SU-DHL-6 (cell line): ENCODE measurements around the gene ERRFI1.

Source experiments
- H2AFZ ChIP-seq: fragments of 200-600 bp; sonication (generic); 2 replicates; pipeline ENCODE4 v1.6.1; 2014; ENCODE audit warnings: low read depth, mild to moderate bottlenecking, moderate library complexity, mixed read lengths, antibody characterized with exemption, low read length; ENCODE audit not compliant: severe bottlenecking
- H3F3A ChIP-seq: fragments of 200-600 bp; shearing (Covaris generic); 2 replicates; pipeline ENCODE4 v1.6.0; 2016; ENCODE audit warnings: antibody characterized with exemption, mild to moderate bottlenecking; ENCODE audit not compliant: insufficient read depth
- H3K27ac ChIP-seq: fragments of 200-600 bp; sonication (generic); 2 replicates; pipeline ENCODE4 v1.5.1; 2016; ENCODE audit warnings: low read depth, mild to moderate bottlenecking, low read length, moderate library complexity, mixed read lengths
- H3K27me3 ChIP-seq: fragments of 200-600 bp; sonication (generic), shearing (Covaris generic); 2 replicates; pipeline ENCODE4 v1.6.0; 2014; ENCODE audit warnings: mild to moderate bottlenecking, low read length
- H3K36me3 ChIP-seq: fragments of 200-600 bp; sonication (generic); 2 replicates; pipeline ENCODE4 v1.6.1; 2014; ENCODE audit warnings: mild to moderate bottlenecking, low read length, mixed read lengths
- H3K4me2 ChIP-seq: fragments of 300-600, 200-600 bp; shearing (Covaris generic), sonication (generic); 2 replicates; pipeline ENCODE4 v1.6.0; 2014; ENCODE audit warnings: low read length, low read depth, mild to moderate bottlenecking; ENCODE audit not compliant: poor library complexity, severe bottlenecking
- H3K4me3 ChIP-seq: fragments of 200-600 bp; sonication (generic); 2 replicates; pipeline ENCODE4 v1.5.1; 2014; ENCODE audit warnings: antibody characterized with exemption, low read length, mild to moderate bottlenecking, mixed read lengths; ENCODE audit not compliant: insufficient read depth, poor library complexity, severe bottlenecking
- H3K79me2 ChIP-seq: fragments of 200-600 bp; sonication (generic); 2 replicates; pipeline ENCODE4 v1.6.1; 2014; ENCODE audit warnings: mild to moderate bottlenecking, low read length, moderate library complexity; ENCODE audit not compliant: insufficient read depth
- H3K9ac ChIP-seq: fragments of 200-600 bp; sonication (generic); 2 replicates; pipeline ENCODE4 v1.7.0; 2014; ENCODE audit warnings: mild to moderate bottlenecking, low read length
- H3K9me2 ChIP-seq: fragments of 200-600 bp; sonication (generic); replicated peaks from 2 replicates; pipeline ENCODE4 v1.6.1; 2014; ENCODE audit warnings: low read length; ENCODE audit not compliant: insufficient read depth
- H3K9me3 ChIP-seq: fragments of 200-600 bp; sonication (generic); 2 replicates; pipeline ENCODE4 v1.6.1; 2014; ENCODE audit warnings: low read length, mixed read lengths; ENCODE audit not compliant: insufficient read depth
- H4K20me1 ChIP-seq: fragments of 200-600 bp; sonication (generic); 2 replicates; pipeline ENCODE4 v1.6.1; 2014; ENCODE audit warnings: low read depth, mild to moderate bottlenecking, antibody characterized with exemption, low read length, moderate library complexity, mixed read lengths
- CTCF ChIP-seq: fragments of 200-600 bp; sonication (generic); IDR thresholded peaks from one replicate; pipeline ENCODE4 v1.5.1; 2017; ENCODE audit warnings: antibody characterized with exemption, mild to moderate bottlenecking, low read length, moderate library complexity; ENCODE audit not compliant: insufficient read depth, poor library complexity, severe bottlenecking
- EZH2phosphoT487 ChIP-seq: fragments of 200-600 bp; sonication (generic), shearing (Covaris generic); conservative IDR thresholded peaks from 2 replicates; pipeline ENCODE4 v1.6.1; 2018; ENCODE audit warnings: mild to moderate bottlenecking, antibody characterized with exemption, low read length, moderate library complexity, mixed read lengths

The ERRFI1 gene

GRCh38 chr1:7980984-7981383, 45.1 kb downstream of the ERRFI1 start:
- no peak overlapping the region for H2AFZ ChIP-seq
- no peak overlapping the region for H3K9ac ChIP-seq
- no peak overlapping the region for H3K27ac ChIP-seq
- peaks cover 4% of the 10 kb centered on the region; the same call in 1 of the 2 replicates for H3K79me2 ChIP-seq
- 0 out of 2 replicates have a peak, but pooled peaks cover 9% of the 10 kb centered on the region for H3F3A ChIP-seq
- H3K4me2 ChIP-seq: no peak overlapping the region
- no peaks in the 10 kb centered on the region for H3K27me3 ChIP-seq
- no peaks in the 10 kb centered on the region for H3K9me3 ChIP-seq
- no peaks in the 10 kb centered on the region for H4K20me1 ChIP-seq
- peaks cover 11% of the 10 kb centered on the region for H3K36me3 ChIP-seq
- no peak for TF ChIP-seq CTCF
- no peak for TF ChIP-seq EZH2phosphoT487
- no peaks in the 10 kb centered on the region for H3K9me2 ChIP-seq
- H3K4me3 ChIP-seq: no peak overlapping the region

- peak; percentile 56 for TF ChIP-seq CTCF
- TF ChIP-seq EZH2phosphoT487: no peak
- H4K20me1 ChIP-seq: 0 out of 2 replicates have a peak, but pooled peaks cover 5% of the 10 kb centered on the region
- 0 out of 2 replicates have a peak, but pooled peaks cover 6% of the 10 kb centered on the region for H3F3A ChIP-seq
- H3K9me2 ChIP-seq: no peaks in the 10 kb centered on the region
- no peaks in the 10 kb centered on the region for H3K27me3 ChIP-seq
- H3K36me3 ChIP-seq: peaks cover 13% of the 10 kb centered on the region
- H2AFZ ChIP-seq: no peak overlapping the region
- H3K27ac ChIP-seq: no peak overlapping the region
- H3K4me3 ChIP-seq: no peak overlapping the region
- no peak overlapping the region for H3K9ac ChIP-seq
- 0 out of 2 replicates have a peak, but pooled peaks cover 7% of the 10 kb centered on the region for H3K79me2 ChIP-seq
- H3K9me3 ChIP-seq: no peaks in the 10 kb centered on the region
- H3K4me2 ChIP-seq: no peak overlapping the region
Measured at GRCh38 chr1:7975212-7975865, 50.8 kb downstream of the ERRFI1 start.

GRCh38 chr1:7973086-7973485, 53.0 kb downstream of the ERRFI1 start:
- 0 out of 2 replicates have a peak, but pooled peaks cover 5% of the 10 kb centered on the region for H4K20me1 ChIP-seq
- no peaks in the 10 kb centered on the region for H3K27me3 ChIP-seq
- H3K4me2 ChIP-seq: no peak overlapping the region
- H3K27ac ChIP-seq: no peak overlapping the region
- H2AFZ ChIP-seq: no peak overlapping the region
- no peak overlapping the region for H3K9ac ChIP-seq
- peaks cover 15% of the 10 kb centered on the region; the same call in 1 of the 2 replicates for H3K79me2 ChIP-seq
- H3K9me2 ChIP-seq: no peaks in the 10 kb centered on the region
- TF ChIP-seq EZH2phosphoT487 (no peak), CTCF (no peak)
- H3K9me3 ChIP-seq: no peaks in the 10 kb centered on the region
- H3K36me3 ChIP-seq: peaks cover 20% of the 10 kb centered on the region
- H3F3A ChIP-seq: 0 out of 2 replicates have a peak, but pooled peaks cover 3% of the 10 kb centered on the region
- no peak overlapping the region for H3K4me3 ChIP-seq
